H1 (cell line): ENCODE measurements around the gene INPP5F. TPM values are rescaled to one million over a fixed set of nuclear protein-coding genes. Genes with fewer than 3 reads are reported as not detected.

Experiments
- GTF2F1 ChIP-seq: IDR thresholded peaks from 2 replicates; pipeline ENCODE4 v1.6.1; 2012; ENCODE audit warnings: low read depth, low read length, improper control_type of control experiment, borderline replicate concordance
- MAX ChIP-seq: IDR thresholded peaks from 2 replicates; pipeline ENCODE4 v1.6.1; 2012; ENCODE audit warnings: inconsistent platforms
- NRF1 ChIP-seq: IDR thresholded peaks from 2 replicates; pipeline ENCODE4 v1.6.1; 2011; ENCODE audit warnings: mild to moderate bottlenecking, low read depth, low read length, improper control_type of control experiment
- SUZ12 ChIP-seq: fragments of 200-600 bp; sonication (generic); IDR thresholded peaks from 2 replicates; pipeline ENCODE4 v1.6.1; 2012; ENCODE audit warnings: mild to moderate bottlenecking, inconsistent platforms, low read length, moderate library complexity, mixed read lengths
- TAF7 ChIP-seq: optimal IDR thresholded peaks from 2 replicates; pipeline ENCODE3; 2011; ENCODE audit warnings: low read depth, mild to moderate bottlenecking, inconsistent platforms, low read length, moderate library complexity, borderline replicate concordance
- TEAD4 ChIP-seq: IDR thresholded peaks from 2 replicates; pipeline ENCODE4 v1.6.1; 2012; ENCODE audit warnings: low read depth, low read length, inconsistent platforms, mixed read lengths
- YY1 ChIP-seq: IDR thresholded peaks from 2 replicates; pipeline ENCODE4 v1.6.1; 2011; ENCODE audit warnings: low read depth, mild to moderate bottlenecking, low read length
- polyA plus RNA-seq, 7 experiments: library from polyadenylated mRNA; depleted of rRNA in 3 of 7; stranded (reverse) in 5 of 7; unstranded in 2 of 7; fragments of >200 nt in 5 of 7; fragments of 200-250 nt in 2 of 7; gene quantifications; 1 replicate in 5 of 7; 2 replicates in 1 of 7; 4 replicates in 1 of 7; pipeline versions ENCODE4 v1.2.1 to v1.2.3, GENCODE V29; 2011 to 2013; ENCODE audit warnings: missing spikeins in 2 of 7, mixed read lengths in 2 of 7
- total RNA-seq: library from RNA; stranded (reverse); fragmentation: NEBNext Ultra II Directional; extraction: Animal tissue kit (Norgen Biotek cat#: 25700); gene quantifications from 2 replicates; pipeline ENCODE4 v1.2.1, GENCODE V29; 2021

The INPP5F gene
- total and polyA plus RNA-seq, 2 of the 8 experiments (the other 6 are each of a cell fraction or from before 2014, with no cell fraction given), result 50.1 to 101 TPM

- TF ChIP-seq YY1 (no peak), GTF2F1 (no peak), SUZ12 (no peak), TEAD4 (no peak), MAX (no peak), NRF1 (no peak), TAF7 (no peak)
These were observed 89.8 kb downstream of the INPP5F start (continued) for GRCh38 chr10:119815671-119816070.
